Memory B cell (primary cell): ENCODE measurements around the gene MMP25.

Experiments used
- ATAC-seq: fragments of 150-1000 bp; cut with Tn5 transposase; 2 replicates; pipeline ENCODE4 v1.10.0; 2021; ENCODE audit warnings: low read depth, mild to moderate bottlenecking, moderate library complexity
- DNase-seq, 2 donors: peaks; one replicate each; pipeline ENCODE4 v3.0.0; 2022; ENCODE audit warnings: low spot score in 2 of 2
- H3K27ac Mint-ChIP-seq: one replicate; pipeline ENCODE4 v1.8.0; 2022; ENCODE audit warnings: mild to moderate bottlenecking, moderate library complexity, mixed read lengths
- H3K27me3 Mint-ChIP-seq: one replicate; pipeline ENCODE4 v1.8.0; 2022; ENCODE audit warnings: mixed read lengths
- H3K36me3 Mint-ChIP-seq: one replicate; pipeline ENCODE4 v1.8.0; 2022; ENCODE audit warnings: mild to moderate bottlenecking, mixed read lengths
- H3K4me1 Mint-ChIP-seq: one replicate; pipeline ENCODE4 v1.8.0; 2022; ENCODE audit warnings: mixed read lengths
- H3K4me3 Mint-ChIP-seq: one replicate; pipeline ENCODE4 v1.8.0; 2022; ENCODE audit warnings: mild to moderate bottlenecking, moderate library complexity, mixed read lengths
- H3K9me3 Mint-ChIP-seq: one replicate; pipeline ENCODE4 v1.8.0; 2022; ENCODE audit warnings: mixed read lengths

The MMP25 gene

DNA sequence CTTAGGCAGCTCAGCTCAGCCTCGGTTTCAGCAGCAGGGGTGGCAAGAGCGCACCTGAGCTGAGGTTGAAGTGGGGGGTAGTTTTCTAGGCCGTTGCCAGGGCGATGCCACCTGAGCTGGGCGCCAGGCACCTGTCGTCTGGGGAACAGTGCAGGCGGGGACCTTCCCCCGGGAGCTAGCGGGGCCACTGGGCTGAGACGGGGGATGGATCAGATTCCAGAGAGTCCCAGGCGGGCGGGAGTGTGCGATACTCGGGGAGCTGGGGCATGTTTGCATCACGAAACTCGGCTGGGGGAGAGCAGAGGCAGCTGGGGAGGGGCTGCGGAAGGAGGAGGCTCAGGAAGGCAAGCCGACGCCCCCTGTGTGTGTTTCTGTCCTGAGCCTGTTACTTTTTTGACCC, 34.1 kb upstream of the MMP25 start:
- no peak overlapping the region for H3K4me3 Mint-ChIP-seq
- no peaks in the 10 kb centered on the region for H3K9me3 Mint-ChIP-seq
- peaks cover 14% of the 10 kb centered on the region for H3K4me1 Mint-ChIP-seq
- no peak for DNase-seq
- ATAC-seq: no peak
- no peak overlapping the region for H3K27ac Mint-ChIP-seq
- H3K27me3 Mint-ChIP-seq: peaks cover 10% of the 10 kb centered on the region
- H3K36me3 Mint-ChIP-seq: no peaks in the 10 kb centered on the region

DNA sequence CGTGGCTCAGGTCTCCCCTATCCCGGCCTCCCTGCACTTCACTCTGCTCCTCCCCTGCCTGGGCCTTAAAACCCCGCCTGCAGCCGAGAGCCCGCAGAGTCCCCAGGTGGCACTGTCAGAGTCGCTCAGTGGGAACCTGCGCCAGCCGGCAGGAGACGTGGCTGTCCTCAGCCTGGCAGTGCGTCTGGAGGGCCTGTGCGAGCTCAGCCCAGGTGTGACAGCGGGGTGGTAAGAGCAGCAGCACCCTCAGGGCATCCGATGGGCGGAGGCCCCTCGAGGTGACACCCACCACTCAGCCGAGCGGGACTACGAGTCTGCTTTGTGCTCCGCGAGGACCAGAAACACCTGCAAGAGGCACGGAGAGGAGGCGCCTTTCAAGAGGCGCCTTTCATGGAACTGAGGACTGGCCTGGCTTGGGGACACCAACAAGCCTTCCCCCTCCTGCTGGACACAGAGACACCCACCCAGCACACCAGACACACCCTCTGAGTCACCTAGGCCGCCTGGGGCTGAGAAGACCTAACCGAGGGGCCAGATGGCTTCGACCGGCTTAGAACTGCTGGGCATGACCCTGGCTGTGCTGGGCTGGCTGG, 33.4 kb upstream of the MMP25 start, which contains the start of gene CLDN9:
CLDN9 (plus strand) TSS at position 96 of the 593 bp plus-strand sequence; CDS start at position 536, 440 bp downstream.
- no peak within 1 kb of the TSS for H3K4me3 Mint-ChIP-seq
- DNase-seq (no peak), ATAC-seq (peak; percentile 76)
- no peaks in the 10 kb centered on the region for H3K36me3 Mint-ChIP-seq
- H3K27me3 Mint-ChIP-seq: peaks cover 10% of the 10 kb centered on the region
- no peaks in the 10 kb centered on the region for H3K9me3 Mint-ChIP-seq
- peaks cover 10% of the 10 kb centered on the region for H3K4me1 Mint-ChIP-seq
- H3K27ac Mint-ChIP-seq: no peak within 1 kb of the TSS

DNA sequence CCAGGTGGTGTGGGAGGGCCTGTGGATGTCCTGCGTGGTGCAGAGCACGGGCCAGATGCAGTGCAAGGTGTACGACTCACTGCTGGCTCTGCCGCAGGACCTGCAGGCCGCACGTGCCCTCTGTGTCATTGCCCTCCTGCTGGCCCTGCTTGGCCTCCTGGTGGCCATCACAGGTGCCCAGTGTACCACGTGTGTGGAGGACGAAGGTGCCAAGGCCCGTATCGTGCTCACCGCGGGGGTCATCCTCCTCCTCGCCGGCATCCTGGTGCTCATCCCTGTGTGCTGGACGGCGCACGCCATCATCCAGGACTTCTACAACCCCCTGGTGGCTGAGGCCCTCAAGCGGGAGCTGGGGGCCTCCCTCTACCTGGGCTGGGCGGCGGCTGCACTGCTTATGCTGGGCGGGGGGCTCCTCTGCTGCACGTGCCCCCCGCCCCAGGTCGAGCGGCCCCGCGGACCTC, 32.8 kb upstream of the MMP25 start:
- Mint-ChIP-seq H3K4me3 (no peak overlapping the region), H3K27me3 (peaks cover 12% of the 10 kb centered on the region), H3K36me3 (no peaks in the 10 kb centered on the region), H3K27ac (no peak overlapping the region), H3K9me3 (no peaks in the 10 kb centered on the region), H3K4me1 (peaks cover 4% of the 10 kb centered on the region)
- DNase-seq (no peak), ATAC-seq (no peak)

DNA sequence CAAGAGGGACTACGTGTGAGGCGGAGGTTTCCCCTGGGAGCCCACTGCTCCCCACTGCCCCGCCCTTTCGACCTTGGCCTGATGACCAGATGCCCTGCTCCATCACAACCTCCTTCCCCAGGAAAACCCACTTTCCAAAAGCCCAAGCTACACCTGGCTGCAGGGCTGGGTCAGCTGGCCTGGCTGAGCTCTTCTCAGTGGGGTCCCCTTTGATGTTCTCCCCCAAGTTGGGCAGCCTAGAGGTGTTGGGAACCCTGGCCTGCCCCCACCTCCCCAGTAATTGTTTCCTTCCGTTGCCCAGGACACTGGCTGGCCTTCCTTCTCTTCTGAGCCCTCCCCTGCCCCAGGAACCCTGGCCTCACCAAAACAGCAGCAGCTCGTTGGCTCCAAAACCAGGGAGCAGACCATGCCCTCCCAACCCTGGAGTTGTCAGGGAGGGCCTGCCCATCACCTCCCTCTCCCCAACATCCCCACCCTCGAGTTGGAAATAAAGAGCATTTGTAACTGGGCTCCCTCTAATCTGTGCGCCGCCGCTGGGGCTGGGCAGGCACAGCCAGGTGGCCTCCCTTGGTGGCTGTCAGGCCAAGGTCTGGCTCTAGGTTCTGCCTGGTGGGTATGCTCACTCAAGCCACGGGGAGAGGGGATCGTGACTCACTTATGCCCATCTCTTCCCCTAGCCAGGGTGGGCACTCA, 32.2 kb upstream of the MMP25 start:
- ATAC-seq (no peak), DNase-seq (no peak)
- Mint-ChIP-seq H3K4me1 (peaks cover 4% of the 10 kb centered on the region), H3K36me3 (no peaks in the 10 kb centered on the region), H3K27ac (no peak overlapping the region), H3K4me3 (no peak overlapping the region), H3K27me3 (peaks cover 12% of the 10 kb centered on the region), H3K9me3 (no peaks in the 10 kb centered on the region)

DNA sequence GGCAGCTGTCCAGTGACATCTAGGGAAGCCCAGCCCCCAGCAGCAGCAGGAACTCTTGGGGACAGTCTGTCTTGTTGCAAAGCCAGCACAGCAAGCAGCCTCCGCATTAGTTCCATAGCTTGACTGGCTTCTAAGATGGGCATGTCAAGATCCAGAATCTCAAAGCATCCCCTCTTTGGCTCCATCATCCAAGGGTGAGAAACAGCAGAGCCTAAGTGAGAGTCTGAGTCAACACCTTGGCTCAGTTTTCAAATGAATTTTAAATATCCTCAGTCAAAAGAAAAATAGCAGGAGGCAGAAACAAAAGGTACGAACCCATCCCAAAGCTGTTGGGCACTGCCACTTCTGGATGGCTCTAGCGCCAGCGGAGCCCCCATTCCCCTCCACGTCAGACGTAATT, 31.4 kb upstream of the MMP25 start:
- H3K4me3 Mint-ChIP-seq: no peak overlapping the region
- H3K27ac Mint-ChIP-seq: no peak overlapping the region
- no peak for DNase-seq
- peaks cover 5% of the 10 kb centered on the region for H3K4me1 Mint-ChIP-seq
- H3K27me3 Mint-ChIP-seq: peaks cover 12% of the 10 kb centered on the region
- H3K9me3 Mint-ChIP-seq: no peaks in the 10 kb centered on the region
- ATAC-seq: no peak
- H3K36me3 Mint-ChIP-seq: no peaks in the 10 kb centered on the region

DNA sequence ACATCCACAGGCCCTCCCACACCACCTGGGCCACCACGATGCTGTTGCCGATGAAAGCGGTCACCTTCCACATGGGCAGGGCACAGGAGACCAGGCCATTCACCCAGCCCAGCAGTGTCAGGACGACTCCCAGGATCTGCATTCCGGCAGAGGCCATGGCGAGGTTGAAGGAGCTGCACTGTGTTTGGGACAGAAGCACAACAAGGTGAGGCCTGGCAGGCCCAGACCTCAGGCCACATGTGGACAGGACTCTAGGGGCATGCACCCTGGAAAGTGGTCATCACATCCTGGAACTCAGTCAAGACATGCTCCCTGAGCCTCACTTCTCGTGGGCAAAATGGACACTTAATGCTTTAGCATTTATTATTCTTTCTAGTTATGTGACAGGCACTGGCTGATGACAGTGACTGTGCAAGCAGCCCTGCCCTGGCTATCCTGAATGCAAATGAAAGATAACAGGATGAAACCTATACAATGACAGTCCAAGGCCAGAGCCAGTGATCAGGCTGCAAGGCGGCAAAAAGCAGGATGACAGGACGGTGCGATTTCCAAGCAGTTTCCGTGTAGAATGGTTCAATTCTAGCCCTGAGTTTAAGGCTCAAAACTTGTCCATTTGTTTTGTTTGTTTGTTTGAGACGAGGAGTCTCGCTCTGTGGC, 30.4 kb upstream of the MMP25 start:
- Mint-ChIP-seq H3K27me3 (peaks cover 12% of the 10 kb centered on the region), H3K4me3 (no peak overlapping the region), H3K36me3 (no peaks in the 10 kb centered on the region), H3K4me1 (peaks cover 10% of the 10 kb centered on the region), H3K9me3 (no peaks in the 10 kb centered on the region), H3K27ac (no peak overlapping the region)
- ATAC-seq (no peak), DNase-seq (no peak)

DNA sequence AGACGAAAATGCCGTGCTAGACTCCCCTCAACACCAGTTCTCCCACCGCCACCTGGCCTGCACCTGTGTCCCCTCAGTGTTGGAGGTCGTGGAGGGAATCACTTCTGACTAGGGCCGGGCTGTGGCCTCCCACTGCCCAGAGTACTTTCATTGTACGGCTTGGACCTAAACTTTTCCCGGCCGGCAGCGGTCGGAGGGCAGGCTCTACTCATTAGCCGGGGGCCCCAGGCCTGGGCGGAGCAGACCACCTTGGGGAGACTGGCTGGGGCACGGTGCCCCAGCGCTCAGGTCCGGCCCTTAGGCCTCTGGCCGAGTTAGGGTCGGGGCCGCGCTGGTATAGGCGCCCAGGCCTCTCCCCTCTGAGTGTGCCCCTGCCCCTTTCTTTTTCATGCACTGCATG, 29.0 kb upstream of the MMP25 start:
- no peak for ATAC-seq
- H3K4me1 Mint-ChIP-seq: peaks cover 17% of the 10 kb centered on the region
- no peaks in the 10 kb centered on the region for H3K36me3 Mint-ChIP-seq
- peaks cover 12% of the 10 kb centered on the region for H3K27me3 Mint-ChIP-seq
- H3K27ac Mint-ChIP-seq: no peak overlapping the region
- no peak overlapping the region for H3K4me3 Mint-ChIP-seq
- no peaks in the 10 kb centered on the region for H3K9me3 Mint-ChIP-seq
- DNase-seq: no peak

DNA sequence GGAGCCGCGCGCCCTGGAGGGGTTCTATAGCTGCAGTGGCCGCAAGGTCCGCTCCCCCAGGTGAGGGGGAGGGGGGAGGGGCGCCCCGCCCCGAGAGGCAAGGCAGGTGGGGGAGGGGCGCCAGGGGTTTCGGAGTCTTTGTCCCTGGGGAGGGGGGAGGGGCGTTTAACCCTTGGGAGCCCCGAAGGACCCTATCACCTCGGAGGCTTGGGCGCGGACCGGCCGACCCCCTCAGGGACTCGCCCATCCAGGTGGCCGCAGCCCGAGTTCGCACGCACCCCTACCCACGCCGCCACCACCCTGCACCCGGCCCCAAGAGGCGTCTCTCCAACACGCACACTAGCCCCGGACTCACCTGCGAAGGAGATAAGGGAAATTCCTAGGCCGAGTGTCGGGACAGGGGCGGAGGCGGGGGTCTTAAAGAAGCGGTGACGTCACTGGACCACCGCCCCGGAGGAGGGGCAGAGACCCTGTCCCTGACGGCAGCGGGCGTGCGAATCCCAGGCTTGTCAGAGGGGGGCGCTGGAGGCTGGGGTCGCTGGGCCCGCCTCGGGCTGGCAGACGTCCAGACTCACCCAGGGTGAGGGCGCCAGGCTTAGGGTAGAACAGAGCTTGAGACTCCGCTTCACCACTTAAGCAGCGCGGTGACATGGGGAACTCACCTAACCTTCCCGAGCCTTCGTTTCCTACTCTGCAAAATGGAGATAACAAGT, 28.4 kb upstream of the MMP25 start, which contains the start of gene CLDN6:
CLDN6 (minus strand) TSS at position 390 of the 713 bp plus-strand sequence. CDS start 2,162 bp downstream, outside the sequence.
- Mint-ChIP-seq H3K9me3 (no peaks in the 10 kb centered on the region), H3K4me3 (peak within 1 kb of the TSS; percentile 44), H3K4me1 (peaks cover 20% of the 10 kb centered on the region), H3K27me3 (peaks cover 8% of the 10 kb centered on the region), H3K27ac (no peak within 1 kb of the TSS), H3K36me3 (no peaks in the 10 kb centered on the region)
- DNase-seq: no peak
- ATAC-seq: no peak

DNA sequence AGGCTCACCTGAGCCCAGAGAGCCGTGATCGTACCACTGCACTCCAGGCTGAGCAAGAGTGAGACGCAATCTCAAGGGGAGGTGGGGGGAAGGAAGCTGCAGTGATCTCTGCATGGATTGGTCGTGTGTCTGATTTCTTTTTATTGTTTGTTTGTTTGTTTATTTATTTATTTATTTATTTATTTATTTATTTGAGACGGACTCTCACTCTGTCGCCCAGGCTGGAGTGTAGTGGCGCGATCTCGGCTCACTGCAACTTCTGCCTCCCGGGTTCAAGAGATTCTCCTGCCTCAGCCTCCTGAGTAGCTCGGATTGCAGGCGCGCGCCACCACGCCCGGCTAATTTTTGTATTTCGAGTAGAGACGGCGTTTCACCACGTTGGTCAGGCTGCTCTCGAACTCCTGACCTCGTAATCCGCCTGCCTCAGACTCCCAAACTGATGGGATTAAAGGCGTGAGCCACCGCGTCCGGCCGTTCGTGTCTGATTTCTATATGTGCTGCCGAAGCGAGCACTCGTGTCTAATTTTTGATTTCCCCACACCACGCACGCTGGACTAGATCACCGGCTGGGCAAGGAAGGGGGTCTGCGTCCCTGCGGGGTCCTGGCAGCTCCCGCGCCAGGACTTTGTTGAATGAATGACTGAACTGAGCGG, 26.6 kb upstream of the MMP25 start:
- Mint-ChIP-seq H3K4me1 (peaks cover 28% of the 10 kb centered on the region), H3K9me3 (no peaks in the 10 kb centered on the region), H3K4me3 (peak overlapping the region; percentile 83), H3K27ac (no peak overlapping the region), H3K27me3 (peaks cover 4% of the 10 kb centered on the region), H3K36me3 (no peaks in the 10 kb centered on the region)
- ATAC-seq: no peak
- no peak for DNase-seq

DNA sequence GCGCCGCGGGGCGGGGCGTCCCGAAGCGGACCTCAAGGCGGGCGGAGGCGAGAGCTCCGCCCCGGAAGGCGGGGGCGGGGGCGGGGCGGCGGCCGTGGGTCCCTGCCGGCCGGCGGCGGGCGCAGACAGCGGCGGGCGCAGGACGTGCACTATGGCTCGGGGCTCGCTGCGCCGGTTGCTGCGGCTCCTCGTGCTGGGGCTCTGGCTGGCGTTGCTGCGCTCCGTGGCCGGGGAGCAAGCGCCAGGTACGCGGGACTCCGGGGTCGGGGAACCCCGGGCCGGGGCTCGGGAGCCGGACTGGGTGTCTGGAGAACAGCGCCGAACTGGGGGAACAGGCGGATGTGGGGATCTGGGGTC, 26.1 kb upstream of the MMP25 start, which contains the start of gene TNFRSF12A:
TNFRSF12A (plus strand) TSS at position 122 of the 357 bp plus-strand sequence; CDS start at position 152, 30 bp downstream.
- Mint-ChIP-seq H3K9me3 (no peaks in the 10 kb centered on the region), H3K4me1 (peaks cover 28% of the 10 kb centered on the region), H3K27ac (no peak within 1 kb of the TSS), H3K36me3 (no peaks in the 10 kb centered on the region), H3K27me3 (peaks cover 4% of the 10 kb centered on the region), H3K4me3 (peak within 1 kb of the TSS; percentile 83)
- DNase-seq (peak; percentile 55 to 65), ATAC-seq (peak; percentile 23)

DNA sequence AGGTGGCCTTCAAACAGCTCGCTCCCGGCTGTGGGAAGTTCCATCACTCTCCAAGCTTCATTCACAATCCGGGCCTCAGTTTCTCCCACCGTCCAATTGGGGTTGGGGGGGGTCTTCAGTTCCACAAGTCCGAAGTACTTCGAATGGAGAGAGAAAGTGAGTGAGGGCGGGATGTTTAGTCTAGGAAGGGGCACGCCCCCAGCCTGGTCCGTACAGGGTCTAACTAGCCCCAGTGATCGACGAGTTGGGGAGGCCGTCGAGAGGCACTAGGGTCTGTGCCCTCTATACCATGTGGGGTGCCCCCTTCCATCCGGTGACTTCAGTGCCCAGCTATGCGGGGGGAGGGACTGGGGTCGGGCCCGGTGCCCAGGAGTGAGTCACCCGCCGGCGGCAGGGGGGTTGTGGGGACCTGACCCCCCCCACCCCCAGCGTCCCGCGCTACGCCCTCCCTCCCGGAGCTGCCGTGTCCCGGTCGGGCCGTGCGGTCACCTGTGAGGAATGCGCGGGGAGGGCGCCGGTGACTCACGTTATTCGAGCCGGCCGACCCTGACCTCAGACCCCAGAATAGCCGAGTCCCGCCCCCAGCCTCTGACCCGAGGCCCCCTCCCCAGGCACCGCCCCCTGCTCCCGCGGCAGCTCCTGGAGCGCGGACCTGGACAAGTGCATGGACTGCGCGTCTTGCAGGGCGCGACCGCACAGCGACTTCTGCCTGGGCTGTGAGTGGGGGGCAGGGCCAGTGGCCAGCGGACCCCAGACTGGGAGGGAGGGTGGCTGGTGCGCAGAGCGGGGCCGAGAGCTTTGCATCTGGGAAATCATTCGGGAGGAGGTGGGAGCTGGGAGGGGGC, 25.5 kb upstream of the MMP25 start:
- Mint-ChIP-seq H3K36me3 (no peaks in the 10 kb centered on the region), H3K4me1 (peaks cover 28% of the 10 kb centered on the region), H3K4me3 (peak overlapping the region; percentile 83), H3K27me3 (peaks cover 4% of the 10 kb centered on the region), H3K27ac (no peak overlapping the region), H3K9me3 (no peaks in the 10 kb centered on the region)
- DNase-seq (peak in 1 of 2 donors; percentile 49), ATAC-seq (no peak)

DNA sequence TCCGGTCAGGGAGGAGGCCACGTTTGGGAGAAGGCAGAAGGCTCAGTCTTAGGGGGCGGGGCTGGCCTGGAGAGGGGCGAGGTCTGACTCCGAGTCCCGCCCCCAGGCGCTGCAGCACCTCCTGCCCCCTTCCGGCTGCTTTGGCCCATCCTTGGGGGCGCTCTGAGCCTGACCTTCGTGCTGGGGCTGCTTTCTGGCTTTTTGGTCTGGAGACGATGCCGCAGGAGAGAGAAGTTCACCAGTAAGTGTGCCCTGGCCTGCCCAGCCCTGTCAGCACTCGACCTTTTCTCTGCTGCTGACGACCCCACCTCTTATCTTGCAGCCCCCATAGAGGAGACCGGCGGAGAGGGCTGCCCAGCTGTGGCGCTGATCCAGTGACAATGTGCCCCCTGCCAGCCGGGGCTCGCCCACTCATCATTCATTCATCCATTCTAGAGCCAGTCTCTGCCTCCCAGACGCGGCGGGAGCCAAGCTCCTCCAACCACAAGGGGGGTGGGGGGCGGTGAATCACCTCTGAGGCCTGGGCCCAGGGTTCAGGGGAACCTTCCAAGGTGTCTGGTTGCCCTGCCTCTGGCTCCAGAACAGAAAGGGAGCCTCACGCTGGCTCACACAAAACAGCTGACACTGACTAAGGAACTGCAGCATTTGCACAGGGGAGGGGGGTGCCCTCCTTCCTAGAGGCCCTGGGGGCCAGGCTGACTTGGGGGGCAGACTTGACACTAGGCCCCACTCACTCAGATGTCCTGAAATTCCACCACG, 24.7 kb upstream of the MMP25 start:
- peaks cover 28% of the 10 kb centered on the region for H3K4me1 Mint-ChIP-seq
- DNase-seq (peak; percentile 71 to 75), ATAC-seq (peak; percentile 28)

More for the DNA sequence above, 24.7 kb upstream of the MMP25 start:
- peaks cover 4% of the 10 kb centered on the region for H3K36me3 Mint-ChIP-seq
- H3K27me3 Mint-ChIP-seq: peaks cover 2% of the 10 kb centered on the region
- no peak overlapping the region for H3K27ac Mint-ChIP-seq
- H3K9me3 Mint-ChIP-seq: no peaks in the 10 kb centered on the region
- H3K4me3 Mint-ChIP-seq: peak overlapping the region; percentile 83
